Activated CD8-positive, alpha-beta memory T cell treated with anti-CD3 and anti-CD28 coated beads for 24 hours (primary cell): ENCODE measurements around the gene PGAM1.
A peak's percentile ranks its signal among the peaks of the same experiment; 100 is the strongest.
"Not testable (repeated sequence)": the region's sequence is repeated elsewhere in the genome, so short reads cannot be mapped to it uniquely, and the experiment has no call there.

Source experiments
- DNase-seq: peaks from one replicate; pipeline ENCODE4 v3.0.0-alpha.2; 2020

The PGAM1 gene

GRCh38 chr10:97459933-97460332 is 33.9 kb downstream of the PGAM1 start:
- DNase-seq: no peak

GRCh38 chr10:97462309-97462708 is 36.3 kb downstream of the PGAM1 start:
- DNase-seq: no peak

- peak; percentile 65 for DNase-seq
Measured at GRCh38 chr10:97463363-97464132, 37.6 kb downstream of the PGAM1 start.

GRCh38 chr10:97464226-97464625 is 38.2 kb downstream of the PGAM1 start:
- no peak for DNase-seq

GRCh38 chr10:97465982-97466381 is 40.0 kb downstream of the PGAM1 start:
- DNase-seq: no peak

- no peak for DNase-seq
Measured at GRCh38 chr10:97466755-97467154, 40.8 kb downstream of the PGAM1 start.

- DNase-seq: no peak
Measured at GRCh38 chr10:97468162-97468561, 42.2 kb downstream of the PGAM1 start.

- not testable (repeated sequence) for DNase-seq
Measured at GRCh38 chr10:97468781-97469180, 42.8 kb downstream of the PGAM1 start.

- DNase-seq: no peak
Measured at GRCh38 chr10:97474918-97475317, 48.9 kb downstream of the PGAM1 start.

GRCh38 chr10:97475936-97476594 is 50.1 kb downstream of the PGAM1 start:
- peak; percentile 9 for DNase-seq

GRCh38 chr10:97479410-97479809 is 53.4 kb downstream of the PGAM1 start:
- peak; percentile 5 for DNase-seq

- DNase-seq: peak; percentile 40
Measured at GRCh38 chr10:97479939-97480338, 53.9 kb downstream of the PGAM1 start.

- no peak for DNase-seq
Measured at GRCh38 chr10:97481071-97481470, 55.1 kb downstream of the PGAM1 start.

GRCh38 chr10:97482381-97482780 is 56.4 kb downstream of the PGAM1 start:
- DNase-seq: no peak
